Subcutaneous adipose tissue (tissue), 4 donors: ENCODE measurements around the gene ELF1. TPM values are rescaled to one million over a fixed set of nuclear protein-coding genes. Genes with fewer than 3 reads are reported as not detected.

Experiments used
- total RNA-seq, 4 donors: library from RNA; depleted of rRNA; stranded (reverse); fragments of >200 nt; gene quantifications; one replicate each; pipeline ENCODE4 v1.1.0, GENCODE V29; 2016
- TF ChIP-seq, protein P1 (sequence below): fragments of 450-650 bp; IDR thresholded peaks from one replicate; pipeline ENCODE4 v1.5.1; 2016; ENCODE audit warnings: low read depth, mild to moderate bottlenecking, control low read depth, antibody characterized with exemption, moderate library complexity

Gene ELF1
- total RNA-seq, 4 donors from 2014 or later: 68.6 to 109 (median 102) TPM

GRCh38 chr13:41011382-41011956 is 7.6 kb downstream of the ELF1 start:
- TF ChIP-seq, protein P1, sequence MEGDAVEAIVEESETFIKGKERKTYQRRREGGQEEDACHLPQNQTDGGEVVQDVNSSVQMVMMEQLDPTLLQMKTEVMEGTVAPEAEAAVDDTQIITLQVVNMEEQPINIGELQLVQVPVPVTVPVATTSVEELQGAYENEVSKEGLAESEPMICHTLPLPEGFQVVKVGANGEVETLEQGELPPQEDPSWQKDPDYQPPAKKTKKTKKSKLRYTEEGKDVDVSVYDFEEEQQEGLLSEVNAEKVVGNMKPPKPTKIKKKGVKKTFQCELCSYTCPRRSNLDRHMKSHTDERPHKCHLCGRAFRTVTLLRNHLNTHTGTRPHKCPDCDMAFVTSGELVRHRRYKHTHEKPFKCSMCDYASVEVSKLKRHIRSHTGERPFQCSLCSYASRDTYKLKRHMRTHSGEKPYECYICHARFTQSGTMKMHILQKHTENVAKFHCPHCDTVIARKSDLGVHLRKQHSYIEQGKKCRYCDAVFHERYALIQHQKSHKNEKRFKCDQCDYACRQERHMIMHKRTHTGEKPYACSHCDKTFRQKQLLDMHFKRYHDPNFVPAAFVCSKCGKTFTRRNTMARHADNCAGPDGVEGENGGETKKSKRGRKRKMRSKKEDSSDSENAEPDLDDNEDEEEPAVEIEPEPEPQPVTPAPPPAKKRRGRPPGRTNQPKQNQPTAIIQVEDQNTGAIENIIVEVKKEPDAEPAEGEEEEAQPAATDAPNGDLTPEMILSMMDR: no peak

DNA sequence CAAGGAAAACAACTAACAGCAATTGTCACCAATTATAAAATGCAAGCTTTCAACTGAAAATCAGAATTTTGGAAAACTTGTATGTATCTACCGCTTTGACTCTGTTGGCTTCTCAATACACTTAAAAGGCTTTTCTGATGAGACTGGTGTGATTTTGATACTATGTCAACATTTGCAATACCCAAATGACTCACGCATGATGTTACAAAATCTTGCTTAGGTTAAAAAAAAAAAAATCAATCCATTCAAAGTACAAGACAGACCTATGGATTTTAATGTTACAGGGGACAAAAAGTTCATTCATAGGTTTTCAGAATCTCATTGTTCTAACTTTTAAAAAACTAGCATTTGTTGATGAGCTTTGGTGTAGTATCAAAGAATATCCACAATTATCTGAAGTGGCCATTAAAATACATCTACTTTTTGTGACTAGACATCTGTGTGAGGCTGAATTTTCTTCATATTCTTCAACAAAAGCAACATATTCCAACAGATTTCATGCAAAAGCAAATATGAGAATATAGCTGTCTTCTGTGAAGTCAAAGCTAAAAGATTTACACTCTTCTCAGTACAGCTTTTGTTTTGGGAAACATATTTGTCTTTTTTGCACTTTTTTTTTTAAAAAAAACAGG is 10.7 kb downstream of the ELF1 start:
- TF ChIP-seq, protein P1: no peak

DNA sequence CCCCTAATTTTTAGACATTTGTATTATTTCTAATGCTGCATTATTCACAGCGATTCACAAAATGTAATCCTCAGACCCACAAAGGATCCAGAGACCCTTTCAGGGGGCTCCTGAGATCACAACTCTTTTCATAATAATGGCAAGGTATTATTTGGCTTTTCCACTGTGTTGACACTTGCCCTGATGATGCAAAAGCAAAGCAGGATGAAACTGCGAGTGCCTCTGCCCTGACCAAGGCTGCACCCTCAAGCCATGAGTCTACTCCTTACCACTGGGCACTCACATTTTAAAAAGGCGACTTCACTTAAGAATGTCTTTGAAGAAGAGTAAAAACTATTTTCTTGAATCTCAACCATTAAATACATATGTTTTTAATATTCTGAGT is 11.4 kb downstream of the ELF1 start:
- TF ChIP-seq, protein P1: no peak

DNA sequence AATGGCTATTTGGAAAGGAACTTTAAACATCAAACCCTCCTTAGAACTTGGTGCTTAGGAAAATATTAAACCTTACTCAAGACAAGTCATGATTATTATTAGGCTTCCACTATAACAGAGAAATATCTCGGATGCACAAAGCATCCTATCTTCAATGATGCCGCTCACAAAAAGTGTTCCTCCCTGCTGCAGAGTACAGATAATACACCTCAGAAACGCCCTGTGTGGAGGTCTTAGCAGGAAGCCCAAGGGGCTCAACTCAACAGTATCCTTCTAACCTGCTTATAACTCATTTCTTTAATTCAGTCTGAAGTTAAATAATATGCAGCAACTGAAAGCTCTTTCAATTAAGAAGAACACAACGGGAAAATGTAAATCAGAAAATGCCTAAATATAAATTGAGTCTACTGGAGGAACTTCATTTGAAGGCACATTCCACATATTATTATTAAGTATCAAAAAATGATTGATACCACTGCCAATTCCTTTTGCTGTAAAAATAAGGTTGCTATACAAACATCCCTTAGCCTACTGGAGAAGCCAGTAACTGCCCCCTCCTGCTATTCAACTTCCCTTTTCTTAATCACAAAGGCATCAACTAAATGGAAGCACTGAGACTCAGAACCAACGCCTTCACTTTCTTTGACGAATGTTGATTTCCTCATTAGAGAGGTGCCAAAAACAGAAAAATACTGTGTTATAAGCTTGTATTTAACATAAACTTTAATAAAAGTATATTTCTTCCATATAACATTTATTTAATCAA is 12.0 kb downstream of the ELF1 start:
- TF ChIP-seq, protein P1: no peak

DNA sequence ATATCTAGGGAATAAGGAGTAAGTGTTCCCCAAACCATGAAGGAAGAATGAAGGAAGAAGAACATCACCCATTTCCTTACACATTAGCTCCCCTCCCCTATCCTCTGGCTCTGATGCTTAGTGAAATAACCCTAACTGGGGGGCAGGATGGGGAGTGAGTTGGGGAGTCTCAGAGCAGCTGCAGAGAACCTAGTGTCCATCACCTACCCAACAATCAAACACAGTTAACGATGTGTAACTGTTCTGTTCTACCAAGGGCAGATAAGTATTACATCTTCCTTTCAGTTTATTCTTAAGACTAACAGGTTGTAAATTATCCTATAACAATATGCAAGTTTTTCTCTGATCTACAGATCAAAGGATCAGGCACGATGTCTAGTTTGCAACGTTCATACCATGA is 12.8 kb downstream of the ELF1 start:
- TF ChIP-seq, protein P1: no peak

- TF ChIP-seq, protein P1: no peak
Observed at GRCh38 chr13:41005704-41006103, 13.4 kb downstream of the ELF1 start.
